ENCODE data around the gene CERKL.

Gene CERKL

GRCh38 chr2:181575024-181575649, 81.8 kb downstream of the CERKL start:
- DNase-seq (ENCODE audit: low read depth in 2 of 2): no peak

- DNase-seq (ENCODE audit: low read depth in 2 of 2): no peak
These were observed 82.6 kb downstream of the CERKL start for GRCh38 chr2:181574321-181574720.

GRCh38 chr2:181573140-181573736, 83.7 kb downstream of the CERKL start:
- DNase-seq (ENCODE audit: low read depth in 2 of 2): peak in 1 of 2 experiments; percentile 5

GRCh38 chr2:181570833-181571661, 85.9 kb downstream of the CERKL start:
- no peak for DNase-seq (ENCODE audit: low read depth in 2 of 2)

- DNase-seq (ENCODE audit: low read depth in 2 of 2): no peak
These were observed 86.8 kb downstream of the CERKL start for GRCh38 chr2:181570059-181570458.

- DNase-seq (ENCODE audit: low read depth in 2 of 2): no peak
These were observed 90.4 kb downstream of the CERKL start for GRCh38 chr2:181566334-181567032.

- DNase-seq (ENCODE audit: low read depth in 2 of 2): peak; percentile 5 to 10
These were observed 93.7 kb downstream of the CERKL start for GRCh38 chr2:181563101-181563692.

- no peak for DNase-seq (ENCODE audit: low read depth in 2 of 2)
These were observed 98.5 kb downstream of the CERKL start for GRCh38 chr2:181558371-181558770.

- DNase-seq (ENCODE audit: low read depth in 2 of 2): no peak
These were observed 102.7 kb downstream of the CERKL start for GRCh38 chr2:181554061-181554830.

GRCh38 chr2:181553244-181553643, 103.7 kb downstream of the CERKL start:
- DNase-seq (ENCODE audit: low read depth in 2 of 2): peak; percentile 2 to 12

GRCh38 chr2:181552808-181553207, 104.1 kb downstream of the CERKL start:
- DNase-seq (ENCODE audit: low read depth in 2 of 2): no peak

- no peak for DNase-seq (ENCODE audit: low read depth in 2 of 2)
These were observed 110.8 kb downstream of the CERKL start for GRCh38 chr2:181546086-181546485.

GRCh38 chr2:181542170-181542569, 114.7 kb downstream of the CERKL start:
- no peak for DNase-seq (ENCODE audit: low read depth in 2 of 2)

- DNase-seq (ENCODE audit: low read depth in 2 of 2): no peak
These were observed 116.5 kb downstream of the CERKL start for GRCh38 chr2:181540421-181540820.

GRCh38 chr2:181536730-181537129, 120.2 kb downstream of the CERKL start:
- no peak for DNase-seq (ENCODE audit: low read depth in 2 of 2)

GRCh38 chr2:181528441-181528840, 128.5 kb downstream of the CERKL start:
- no peak for DNase-seq (ENCODE audit: low read depth in 2 of 2)

GRCh38 chr2:181527058-181527457, 129.8 kb downstream of the CERKL start:
- no peak for DNase-seq (ENCODE audit: low read depth in 2 of 2)

- no peak for DNase-seq (ENCODE audit: low read depth in 2 of 2)
These were observed 130.9 kb downstream of the CERKL start for GRCh38 chr2:181526014-181526413.

GRCh38 chr2:181523756-181524155, 133.1 kb downstream of the CERKL start:
- DNase-seq (ENCODE audit: low read depth in 2 of 2): no peak

- DNase-seq (ENCODE audit: low read depth in 2 of 2): no peak
These were observed 136.7 kb downstream of the CERKL start for GRCh38 chr2:181520253-181520652.

- no peak for DNase-seq (ENCODE audit: low read depth in 2 of 2)
These were observed 139.1 kb downstream of the CERKL start for GRCh38 chr2:181517685-181518301.
